CD8-positive, alpha-beta memory T cell (primary cell): ENCODE measurements around the gene FYN. TPM values are rescaled to one million over a fixed set of nuclear protein-coding genes. Genes with fewer than 3 reads are reported as not detected.

Experiments
- CTCF ChIA-PET: fragments of 350-600 bp; sonication (Branson Sonifier 250); formaldehyde crosslinking; loops from one replicate; lab custom pipeline; 2021; ENCODE audit warnings: antibody characterized with exemption; lab: Charles Lee
- POLR2A ChIA-PET: fragments of 350-600 bp; sonication (Branson Sonifier 250); formaldehyde crosslinking; loops from one replicate; lab custom pipeline; 2021; ENCODE audit warnings: antibody characterized with exemption; lab: Charles Lee
- DNase-seq, 5 donors: peaks; one replicate each; pipeline versions ENCODE4 v3.0.0 to v3.0.0-alpha.2; 2020 to 2022; ENCODE audit warnings: mixed read lengths in 1 of 5
- H3K27ac ChIP-seq: one replicate; pipeline ENCODE4 v1.7.0; 2013; ENCODE audit warnings: low read depth, mild to moderate bottlenecking, low read length, moderate library complexity
- H3K27me3 ChIP-seq: 2 replicates; pipeline ENCODE4 v1.7.0; 2013; ENCODE audit warnings: low read length, mild to moderate bottlenecking; ENCODE audit not compliant: insufficient read depth, poor library complexity, severe bottlenecking
- H3K36me3 ChIP-seq: 2 replicates; pipeline ENCODE4 v1.7.0; 2013; ENCODE audit warnings: mild to moderate bottlenecking, low read length, moderate library complexity; ENCODE audit not compliant: insufficient read depth
- H3K4me1 ChIP-seq: 2 replicates; pipeline ENCODE4 v1.7.0; 2013; ENCODE audit warnings: mild to moderate bottlenecking, low read length, moderate library complexity; ENCODE audit not compliant: insufficient read depth
- H3K4me3 ChIP-seq: 2 replicates; pipeline ENCODE4 v1.7.0; 2013; ENCODE audit warnings: mild to moderate bottlenecking, low read length
- H3K9me3 ChIP-seq: 2 replicates; pipeline ENCODE4 v1.7.0; 2013; ENCODE audit warnings: mild to moderate bottlenecking, low read length
- H3K27ac Mint-ChIP-seq, 8 donors: one replicate each; pipeline ENCODE4 v1.8.0; 2020 to 2021; ENCODE audit warnings: mixed read lengths in 8 of 8, mild to moderate bottlenecking in 6 of 8, inconsistent platforms in 3 of 8, moderate library complexity in 3 of 8
- H3K27me3 Mint-ChIP-seq, 2 donors: one replicate each; pipeline ENCODE4 v1.8.0; 2020 to 2021; ENCODE audit warnings: mixed read lengths in 2 of 2, mild to moderate bottlenecking in 1 of 2, moderate library complexity in 1 of 2
- H3K36me3 Mint-ChIP-seq, 3 donors: one replicate each; pipeline ENCODE4 v1.8.0; 2020 to 2021; ENCODE audit warnings: mixed read lengths in 3 of 3, inconsistent platforms in 1 of 3, mild to moderate bottlenecking in 1 of 3
- H3K4me1 Mint-ChIP-seq, 3 donors: one replicate each; pipeline ENCODE4 v1.8.0; 2020 to 2021; ENCODE audit warnings: mixed read lengths in 3 of 3, inconsistent platforms in 1 of 3, mild to moderate bottlenecking in 1 of 3
- H3K4me3 Mint-ChIP-seq, 7 donors: one replicate each; pipeline ENCODE4 v1.8.0; 2020 to 2021; ENCODE audit warnings: mixed read lengths in 7 of 7, mild to moderate bottlenecking in 6 of 7, moderate library complexity in 4 of 7, inconsistent platforms in 2 of 7
- H3K9me3 Mint-ChIP-seq, 5 donors: one replicate each; pipeline ENCODE4 v1.8.0; 2020 to 2022; ENCODE audit warnings: mixed read lengths in 5 of 5, mild to moderate bottlenecking in 3 of 5, moderate library complexity in 2 of 5, inconsistent platforms in 1 of 5
- polyA plus RNA-seq: library from polyadenylated mRNA; unstranded; fragments of 300-500 nt; fragmentation: Illumina TruSeq; gene quantifications from one replicate; pipeline ENCODE4 v1.2.3, GENCODE V29; 2021
- total RNA-seq, 2 experiments: library from RNA; stranded (reverse); gene quantifications; one replicate each; pipeline ENCODE4 v1.2.3, GENCODE V29; 2021

The FYN gene
- total and polyA plus RNA-seq, 3 experiments from 2014 or later: 481 to 611 (median 491) TPM

DNA sequence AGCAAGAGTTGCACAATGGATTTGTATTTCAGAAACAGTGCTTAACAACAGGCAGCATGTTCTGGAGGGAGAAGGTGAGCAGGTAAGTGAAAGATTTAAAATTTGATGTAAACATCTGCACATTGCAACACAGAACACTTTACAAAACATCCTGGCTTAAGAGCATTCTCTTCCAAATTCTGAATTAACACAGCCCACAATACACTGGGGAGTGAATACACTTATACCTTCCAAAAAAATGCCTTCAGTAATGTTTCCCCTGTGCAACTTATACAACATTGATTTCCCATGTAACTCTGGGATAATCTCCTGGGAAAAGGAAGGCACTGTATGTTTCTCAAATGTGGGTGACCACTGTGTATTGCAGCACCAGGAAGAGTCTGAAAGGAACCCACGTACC lies 127.6 kb downstream of the FYN start:
- Histone ChIP-seq H3K4me3 (no peak overlapping the region), H3K36me3 (peaks cover 10% of the 10 kb centered on the region), H3K9me3 (no peaks in the 10 kb centered on the region), H3K27me3 (no peaks in the 10 kb centered on the region), H3K27ac (no peak overlapping the region), H3K4me1 (peaks cover 99% of the 10 kb centered on the region)
- DNase-seq: no peak
- Mint-ChIP-seq H3K4me1 (peaks cover 93 to 100% (median 100%) of the 10 kb centered on the region in 3 donors), H3K9me3 (no peaks in the 10 kb centered on the region), H3K27me3 (peaks cover 0 to 1% of the 10 kb centered on the region in 2 donors), H3K27ac (peak overlapping the region; percentile 83 to 100 (median 96)), H3K4me3 (peak overlapping the region in 6 of 7 donors; percentile 46 to 75 (median 69)), H3K36me3 (peaks cover 24 to 92% (median 33%) of the 10 kb centered on the region in 3 donors)
- POLR2A ChIA-PET: no interaction called here
- CTCF ChIA-PET: no interaction called here

DNA sequence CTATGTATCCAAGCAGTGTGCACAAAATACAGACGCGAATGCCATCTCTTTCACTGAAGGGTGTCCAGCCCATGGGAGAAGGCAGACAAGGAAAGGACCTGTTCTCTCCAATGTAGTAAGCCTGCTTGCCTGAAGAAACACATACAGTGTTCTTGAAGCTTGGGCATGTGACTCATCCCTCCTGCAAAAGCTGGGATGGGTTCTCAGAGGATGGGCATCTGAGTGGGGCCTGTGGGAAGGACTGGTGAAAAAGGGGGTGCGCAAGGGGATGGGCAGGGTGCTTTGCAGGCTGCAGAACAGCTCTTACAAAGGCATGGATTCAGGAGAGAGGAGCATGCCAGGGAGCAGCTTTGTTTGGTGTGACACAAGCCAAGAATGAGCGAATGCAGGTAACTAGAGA lies 128.1 kb downstream of the FYN start:
- peaks cover 10% of the 10 kb centered on the region for H3K36me3 ChIP-seq
- peak overlapping the region; percentile 83 to 100 (median 96) for H3K27ac Mint-ChIP-seq
- H3K4me1 ChIP-seq: peaks cover 99% of the 10 kb centered on the region
- CTCF ChIA-PET: no interaction called here
- no peaks in the 10 kb centered on the region for H3K9me3 Mint-ChIP-seq
- H3K4me3 ChIP-seq: no peak overlapping the region
- peak overlapping the region; percentile 1 to 75 (median 65) for H3K4me3 Mint-ChIP-seq
- no peaks in the 10 kb centered on the region for H3K27me3 ChIP-seq
- H3K27ac ChIP-seq: no peak overlapping the region
- DNase-seq: no peak
- peaks cover 0 to 1% of the 10 kb centered on the region in 2 donors for H3K27me3 Mint-ChIP-seq
- H3K9me3 ChIP-seq: no peaks in the 10 kb centered on the region
- peaks cover 27 to 92% (median 37%) of the 10 kb centered on the region in 3 donors for H3K36me3 Mint-ChIP-seq
- POLR2A ChIA-PET: no interaction called here
- peaks cover 93 to 100% (median 100%) of the 10 kb centered on the region in 3 donors for H3K4me1 Mint-ChIP-seq

DNA sequence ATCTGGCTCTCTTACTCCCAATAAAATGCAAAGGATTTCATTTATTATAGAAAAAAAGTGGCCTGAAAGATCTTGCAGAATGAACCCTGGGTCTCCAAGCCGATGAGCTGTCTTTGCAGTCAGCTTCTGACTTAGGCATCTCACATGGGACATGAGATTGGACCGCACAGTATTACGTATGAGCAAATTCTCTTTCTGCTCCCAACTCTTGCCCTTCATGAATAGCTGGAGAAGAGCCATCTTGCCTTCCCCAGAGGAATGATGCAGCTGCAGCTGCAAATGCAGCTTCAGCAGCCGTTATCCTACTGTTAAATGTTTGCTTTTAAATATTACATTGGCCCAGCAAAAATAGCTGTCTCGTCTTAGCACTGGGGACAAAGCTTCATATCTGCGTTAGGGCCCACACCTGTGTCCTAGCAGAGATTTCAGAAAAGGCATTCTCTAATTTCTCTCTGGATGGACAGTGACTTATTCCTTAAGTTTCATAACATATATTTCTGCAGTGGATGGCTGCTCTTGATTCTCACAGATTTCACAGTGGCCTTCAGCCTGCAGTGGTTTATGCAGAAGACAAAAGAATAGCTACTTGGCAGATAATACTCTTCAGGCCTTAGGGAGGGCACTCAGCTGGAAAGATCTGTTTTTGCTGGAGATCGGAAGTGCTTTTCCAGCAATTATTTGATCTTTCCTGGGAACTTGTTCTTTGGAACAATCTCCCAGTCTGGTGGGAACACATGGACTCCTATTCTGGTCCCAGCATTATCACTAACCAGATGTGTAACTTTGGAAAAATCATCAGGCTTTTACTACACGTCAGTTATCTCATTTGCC lies 129.2 kb downstream of the FYN start:
- Mint-ChIP-seq H3K4me3 (peak overlapping the region in 3 of 7 donors; percentile 32 to 71 (median 63)), H3K27ac (peak overlapping the region; percentile 16 to 100 (median 94)), H3K27me3 (peaks cover 0 to 1% of the 10 kb centered on the region in 2 donors), H3K9me3 (no peaks in the 10 kb centered on the region), H3K36me3 (peaks cover 26 to 93% (median 40%) of the 10 kb centered on the region in 3 donors), H3K4me1 (peaks cover 93 to 100% (median 100%) of the 10 kb centered on the region in 3 donors)
- H3K4me1 ChIP-seq: peaks cover 99% of the 10 kb centered on the region
- ChIA-PET CTCF (interaction anchor here (0.9 to 1.4 kb wide), 5 partner anchors 22 to 299 kb away, joined by 3 read pairs; no protein-coding TSS in a partner anchor), POLR2A (interaction anchor here (0.6 to 1.2 kb wide), 4 partner anchors 9 to 76 kb away, joined by 3 to 5 read pairs (median 4); no protein-coding TSS in a partner anchor)
- no peak overlapping the region for H3K27ac ChIP-seq
- H3K4me3 ChIP-seq: no peak overlapping the region
- H3K36me3 ChIP-seq: peaks cover 7% of the 10 kb centered on the region
- H3K9me3 ChIP-seq: no peaks in the 10 kb centered on the region
- H3K27me3 ChIP-seq: no peaks in the 10 kb centered on the region
- DNase-seq: no peak

DNA sequence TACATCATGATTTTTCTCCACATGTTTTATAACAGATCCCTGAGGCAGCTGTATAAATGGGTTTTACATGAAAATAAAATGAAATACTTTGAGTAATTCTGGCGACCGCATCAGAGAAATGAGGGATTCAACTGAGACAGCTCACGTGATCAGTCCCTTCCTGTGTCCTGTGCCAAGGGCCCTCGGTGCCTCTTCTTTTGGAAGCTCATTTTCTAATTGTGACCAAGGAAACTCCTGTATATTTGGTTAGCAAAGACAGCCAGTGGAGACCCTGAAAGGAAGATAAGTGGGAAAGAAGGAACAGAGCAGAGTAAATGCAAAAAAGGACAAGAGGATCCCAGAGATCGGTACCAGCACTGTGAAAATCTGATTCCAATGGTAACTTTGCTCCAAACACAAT lies 129.9 kb downstream of the FYN start:
- H3K27ac Mint-ChIP-seq: peak overlapping the region; percentile 65 to 100 (median 94)
- peaks cover 30 to 94% (median 42%) of the 10 kb centered on the region in 3 donors for H3K36me3 Mint-ChIP-seq
- H3K9me3 Mint-ChIP-seq: no peaks in the 10 kb centered on the region
- peak overlapping the region in 5 of 7 donors; percentile 38 to 88 (median 47) for H3K4me3 Mint-ChIP-seq
- Histone ChIP-seq H3K27ac (no peak overlapping the region), H3K9me3 (no peaks in the 10 kb centered on the region), H3K4me3 (no peak overlapping the region), H3K27me3 (no peaks in the 10 kb centered on the region), H3K4me1 (peaks cover 99% of the 10 kb centered on the region), H3K36me3 (peaks cover 3% of the 10 kb centered on the region)
- ChIA-PET POLR2A (interaction anchor here (0.9 to 1.2 kb wide), 2 partner anchors 8 to 14 kb away, joined by 3 to 4 read pairs; no protein-coding TSS in a partner anchor), CTCF (interaction anchor here (1.0 to 1.4 kb wide), 4 partner anchors 21 to 300 kb away, joined by 3 read pairs; no protein-coding TSS in a partner anchor)
- peaks cover 0 to 1% of the 10 kb centered on the region in 2 donors for H3K27me3 Mint-ChIP-seq
- H3K4me1 Mint-ChIP-seq: peaks cover 94 to 100% (median 100%) of the 10 kb centered on the region in 3 donors
- DNase-seq: no peak

DNA sequence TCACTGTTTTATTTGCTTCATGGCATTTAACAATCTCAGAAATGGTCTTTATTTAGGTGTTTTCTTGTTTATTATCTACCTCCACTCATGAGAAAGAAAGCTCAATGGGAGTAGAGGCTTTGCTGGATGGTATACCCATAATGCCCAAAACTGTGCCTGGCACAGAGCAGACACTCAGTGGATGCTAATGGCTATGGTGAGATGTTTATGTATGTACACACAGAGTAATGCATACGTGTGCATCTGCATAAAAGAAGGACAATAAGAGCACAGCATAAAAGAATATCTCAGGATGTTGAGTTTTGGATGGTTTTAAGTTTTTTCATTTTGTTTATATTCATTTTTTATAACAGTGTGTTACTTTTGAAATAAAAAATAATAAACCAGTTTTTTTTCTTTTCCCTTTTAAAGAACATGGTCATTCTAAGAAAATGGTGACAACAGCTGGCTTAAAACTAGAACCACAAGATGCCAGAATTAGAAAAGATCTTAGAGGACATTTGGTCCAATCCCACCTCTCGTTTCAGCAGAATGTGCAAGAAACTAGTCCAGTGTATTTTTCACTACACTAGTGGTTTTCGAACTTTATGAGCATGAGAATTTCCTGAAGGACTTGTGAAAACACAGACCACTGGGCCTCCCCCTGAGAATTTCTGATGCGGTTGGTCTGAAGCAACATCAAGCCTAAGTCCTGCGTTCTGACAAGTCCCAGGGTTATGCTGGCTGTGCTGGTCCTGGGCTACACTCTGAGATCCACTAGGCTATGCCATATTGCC lies 131.9 kb downstream of the FYN start:
- no peak overlapping the region for H3K27ac ChIP-seq
- Mint-ChIP-seq H3K4me3 (peak overlapping the region; percentile 34 to 88 (median 72)), H3K9me3 (no peaks in the 10 kb centered on the region)

DNA sequence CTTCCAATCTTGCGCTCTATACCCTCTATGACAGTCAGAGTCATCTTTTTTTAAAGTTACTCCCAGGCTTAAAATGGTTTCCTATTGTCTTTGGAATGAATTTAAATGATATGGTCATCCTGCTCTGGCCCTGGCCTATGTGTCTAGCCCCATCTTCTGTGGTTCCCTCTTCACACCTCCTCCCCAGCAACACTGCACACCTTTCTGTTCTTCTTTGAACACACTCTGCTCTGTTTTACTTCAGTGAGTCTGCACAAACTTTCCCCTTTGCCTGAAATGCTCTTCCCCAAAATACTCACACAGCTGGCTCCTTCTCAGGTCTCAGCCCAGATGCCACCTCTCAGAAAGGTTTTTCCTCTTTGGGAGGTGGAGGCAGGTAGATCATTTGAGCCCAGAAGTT lies 132.7 kb downstream of the FYN start:
- peak overlapping the region; percentile 90 to 100 (median 96) for H3K27ac Mint-ChIP-seq
- H3K4me3 Mint-ChIP-seq: peak overlapping the region; percentile 3 to 81 (median 69)
- ChIA-PET POLR2A (interaction anchor here (1.0 kb wide), 1 partner anchor 16 kb away, joined by 4 read pairs; no protein-coding TSS in a partner anchor), CTCF (interaction anchor here (1.3 to 2.9 kb wide), 2 partner anchors 14 to 31 kb away, joined by 3 to 7 read pairs; no protein-coding TSS in a partner anchor)
- DNase-seq: no peak
- Histone ChIP-seq H3K27me3 (no peaks in the 10 kb centered on the region), H3K36me3 (no peaks in the 10 kb centered on the region), H3K4me3 (no peak overlapping the region), H3K27ac (no peak overlapping the region), H3K4me1 (peaks cover 99% of the 10 kb centered on the region), H3K9me3 (no peaks in the 10 kb centered on the region)
- H3K36me3 Mint-ChIP-seq: peaks cover 32 to 98% (median 43%) of the 10 kb centered on the region in 3 donors
- H3K9me3 Mint-ChIP-seq: no peaks in the 10 kb centered on the region
- H3K27me3 Mint-ChIP-seq: peaks cover 0 to 1% of the 10 kb centered on the region in 2 donors
- peaks cover 95 to 100% (median 100%) of the 10 kb centered on the region in 3 donors for H3K4me1 Mint-ChIP-seq

More for the DNA sequence above, 131.9 kb downstream of the FYN start:
- H3K4me3 ChIP-seq: no peak overlapping the region
- H3K9me3 ChIP-seq: no peaks in the 10 kb centered on the region
- ChIA-PET POLR2A (interaction anchor here (1.2 kb wide), 1 partner anchor 12 kb away, joined by 3 read pairs; no protein-coding TSS in a partner anchor), CTCF (interaction anchor here (2.9 kb wide), 1 partner anchor 32 kb away, joined by 7 read pairs; no protein-coding TSS in a partner anchor)
- no peak for DNase-seq
- no peaks in the 10 kb centered on the region for H3K27me3 ChIP-seq
- peaks cover 0 to 1% of the 10 kb centered on the region in 2 donors for H3K27me3 Mint-ChIP-seq
- peaks cover 99% of the 10 kb centered on the region for H3K4me1 ChIP-seq
- H3K4me1 Mint-ChIP-seq: peaks cover 95 to 100% (median 100%) of the 10 kb centered on the region in 3 donors
- no peaks in the 10 kb centered on the region for H3K36me3 ChIP-seq
- H3K27ac Mint-ChIP-seq: peak overlapping the region; percentile 90 to 100 (median 96)
- peaks cover 32 to 96% (median 39%) of the 10 kb centered on the region in 3 donors for H3K36me3 Mint-ChIP-seq

DNA sequence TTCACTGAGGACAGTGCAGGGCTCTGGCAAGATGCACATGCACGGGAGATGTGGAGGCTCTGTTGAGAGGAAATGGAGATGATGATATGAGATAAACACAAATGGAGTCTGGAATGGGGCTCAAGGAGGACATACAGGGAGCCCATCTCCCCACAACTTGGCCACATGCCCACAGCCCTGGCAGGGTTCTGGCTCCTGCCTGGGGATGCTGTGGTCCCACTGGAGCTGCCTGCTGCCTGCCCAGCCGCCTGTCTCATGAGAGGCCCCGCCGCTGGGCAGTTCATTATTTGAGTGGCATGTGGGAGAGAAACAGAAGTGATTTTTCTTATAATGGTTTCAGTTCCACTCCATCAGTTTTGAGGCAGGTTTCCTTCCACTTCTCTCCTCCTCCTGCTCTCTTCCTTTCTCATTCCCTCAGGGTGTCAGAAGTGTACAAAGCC lies 134.0 kb downstream of the FYN start:
- peaks cover 98 to 100% (median 100%) of the 10 kb centered on the region in 3 donors for H3K4me1 Mint-ChIP-seq
- POLR2A ChIA-PET: interaction anchor here (0.9 kb wide), 1 partner anchor 24 kb away, joined by 4 read pairs; no protein-coding TSS in a partner anchor
- H3K27ac ChIP-seq: no peak overlapping the region
- no peaks in the 10 kb centered on the region for H3K36me3 ChIP-seq
- H3K36me3 Mint-ChIP-seq: peaks cover 37 to 98% (median 43%) of the 10 kb centered on the region in 3 donors
- CTCF ChIA-PET: interaction anchor here (1.3 to 2.9 kb wide), 3 partner anchors 8 to 29 kb away, joined by 3 to 7 read pairs (median 4); no protein-coding TSS in a partner anchor
- peak overlapping the region in 6 of 7 donors; percentile 56 to 81 (median 70) for H3K4me3 Mint-ChIP-seq
- no peak for DNase-seq
- H3K9me3 Mint-ChIP-seq: no peaks in the 10 kb centered on the region
- H3K27me3 Mint-ChIP-seq: no peaks in the 10 kb centered on the region
- H3K4me3 ChIP-seq: no peak overlapping the region
- H3K9me3 ChIP-seq: no peaks in the 10 kb centered on the region
- peaks cover 99% of the 10 kb centered on the region for H3K4me1 ChIP-seq
- no peaks in the 10 kb centered on the region for H3K27me3 ChIP-seq
- H3K27ac Mint-ChIP-seq: peak overlapping the region; percentile 91 to 100 (median 96)
